DOHH2 (cell line): ENCODE results near the gene ZSWIM1.

Experiments
- EZH2phosphoT487 ChIP-seq: fragments of 200-600 bp; sonication (generic); IDR thresholded peaks from 2 replicates; pipeline ENCODE4 v1.6.1; 2017; ENCODE audit warnings: borderline replicate concordance, mild to moderate bottlenecking, antibody characterized with exemption, low read length, moderate library complexity, mixed read lengths
- TF ChIP-seq, protein P1 (sequence below): fragments of 200-600 bp; sonication (generic); IDR thresholded peaks from one replicate; pipeline ENCODE4 v1.5.1; 2014; ENCODE audit warnings: antibody characterized with exemption, mild to moderate bottlenecking, low read depth, low read length; ENCODE audit not compliant: poor library complexity, severe bottlenecking

- TF ChIP-seq, protein P1, sequence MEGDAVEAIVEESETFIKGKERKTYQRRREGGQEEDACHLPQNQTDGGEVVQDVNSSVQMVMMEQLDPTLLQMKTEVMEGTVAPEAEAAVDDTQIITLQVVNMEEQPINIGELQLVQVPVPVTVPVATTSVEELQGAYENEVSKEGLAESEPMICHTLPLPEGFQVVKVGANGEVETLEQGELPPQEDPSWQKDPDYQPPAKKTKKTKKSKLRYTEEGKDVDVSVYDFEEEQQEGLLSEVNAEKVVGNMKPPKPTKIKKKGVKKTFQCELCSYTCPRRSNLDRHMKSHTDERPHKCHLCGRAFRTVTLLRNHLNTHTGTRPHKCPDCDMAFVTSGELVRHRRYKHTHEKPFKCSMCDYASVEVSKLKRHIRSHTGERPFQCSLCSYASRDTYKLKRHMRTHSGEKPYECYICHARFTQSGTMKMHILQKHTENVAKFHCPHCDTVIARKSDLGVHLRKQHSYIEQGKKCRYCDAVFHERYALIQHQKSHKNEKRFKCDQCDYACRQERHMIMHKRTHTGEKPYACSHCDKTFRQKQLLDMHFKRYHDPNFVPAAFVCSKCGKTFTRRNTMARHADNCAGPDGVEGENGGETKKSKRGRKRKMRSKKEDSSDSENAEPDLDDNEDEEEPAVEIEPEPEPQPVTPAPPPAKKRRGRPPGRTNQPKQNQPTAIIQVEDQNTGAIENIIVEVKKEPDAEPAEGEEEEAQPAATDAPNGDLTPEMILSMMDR: no peak
- no peak for TF ChIP-seq EZH2phosphoT487
Measured at GRCh38 chr20:45896641-45897161, 15.7 kb downstream of the ZSWIM1 start.
